KMS-11 (cell line): ENCODE results near the gene UTP25.
A peak's percentile ranks its signal among the peaks of the same experiment; 100 is the strongest.

Experiments used
- H2AFZ ChIP-seq: fragments of 200-600 bp; sonication (generic); 2 replicates; pipeline ENCODE4 v1.6.1; 2016; ENCODE audit warnings: antibody characterized with exemption, mixed run types, low read depth
- H3K27ac ChIP-seq: fragments of 200-600 bp; sonication (generic); 2 replicates; pipeline ENCODE4 v1.6.1; 2016; ENCODE audit warnings: mild to moderate bottlenecking, mixed run types
- H3K27me3 ChIP-seq: fragments of 200-600 bp; sonication (generic); 2 replicates; pipeline ENCODE4 v1.6.1; 2017; ENCODE audit warnings: mild to moderate bottlenecking, low read depth, mixed run types, moderate library complexity; ENCODE audit not compliant: insufficient read depth
- H3K36me3 ChIP-seq: fragments of 200-600 bp; sonication (generic); 2 replicates; pipeline ENCODE4 v1.6.1; 2017; ENCODE audit warnings: mild to moderate bottlenecking, mixed run types; ENCODE audit not compliant: insufficient read depth
- H3K4me1 ChIP-seq: fragments of 200-600 bp; sonication (generic); 2 replicates; pipeline ENCODE4 v1.6.1; 2016; ENCODE audit warnings: mild to moderate bottlenecking, low read depth, mixed run types; ENCODE audit not compliant: poor library complexity, severe bottlenecking
- H3K4me2 ChIP-seq: fragments of 200-600 bp; sonication (generic); 2 replicates; pipeline ENCODE4 v1.7.0; 2016; ENCODE audit warnings: mild to moderate bottlenecking, mixed run types
- H3K4me3 ChIP-seq: fragments of 200-600 bp; sonication (generic); IDR thresholded peaks from 2 replicates; pipeline ENCODE4 v1.6.1; 2017; ENCODE audit warnings: low read depth, low read length, mixed read lengths; ENCODE audit not compliant: insufficient read depth
- H3K79me2 ChIP-seq: fragments of 200-600 bp; sonication (generic); 2 replicates; pipeline ENCODE4 v1.6.1; 2016; ENCODE audit warnings: low read depth, mixed run types; ENCODE audit not compliant: insufficient read depth
- H3K9ac ChIP-seq: fragments of 200-600 bp; sonication (generic); 2 replicates; pipeline ENCODE4 v1.6.1; 2016; ENCODE audit warnings: mild to moderate bottlenecking, mixed run types
- H4K20me1 ChIP-seq: fragments of 200-600 bp; sonication (generic); 2 replicates; pipeline ENCODE4 v1.6.1; 2016; ENCODE audit warnings: mild to moderate bottlenecking, mixed run types; ENCODE audit not compliant: insufficient read depth
- CTCF ChIP-seq: fragments of 200-600 bp; sonication (generic); conservative IDR thresholded peaks from 2 replicates; pipeline ENCODE4 v1.6.1; 2017; ENCODE audit warnings: low read depth, mild to moderate bottlenecking, antibody characterized with exemption, low read length, moderate library complexity, mixed read lengths

Gene UTP25

GRCh38 chr1:209829716-209830115 is 1.9 kb downstream of the UTP25 start:
- peak overlapping the region; percentile 48; the same call in 1 of the 2 replicates for H3K4me2 ChIP-seq
- H4K20me1 ChIP-seq = no peaks in the 10 kb centered on the region
- H3K4me3 ChIP-seq = no peak overlapping the region
- no peak overlapping the region for H3K27ac ChIP-seq
- H3K27me3 ChIP-seq = no peaks in the 10 kb centered on the region
- H3K36me3 ChIP-seq = peaks cover 29% of the 10 kb centered on the region; the same call in 1 of the 2 replicates
- peaks cover 31% of the 10 kb centered on the region for H3K79me2 ChIP-seq
- TF ChIP-seq CTCF = no peak
- peaks cover 28% of the 10 kb centered on the region for H3K4me1 ChIP-seq
- no peak overlapping the region for H2AFZ ChIP-seq
- no peak overlapping the region for H3K9ac ChIP-seq

- no peak overlapping the region for H3K4me3 ChIP-seq
- no peak overlapping the region for H3K27ac ChIP-seq
- no peaks in the 10 kb centered on the region for H3K27me3 ChIP-seq
- H3K4me2 ChIP-seq = no peak overlapping the region
- H3K79me2 ChIP-seq = peaks cover 31% of the 10 kb centered on the region
- peaks cover 28% of the 10 kb centered on the region for H3K4me1 ChIP-seq
- TF ChIP-seq CTCF = no peak
- H4K20me1 ChIP-seq = no peaks in the 10 kb centered on the region
- H2AFZ ChIP-seq = no peak overlapping the region
- peaks cover 37% of the 10 kb centered on the region; the same call in 1 of the 2 replicates for H3K36me3 ChIP-seq
- H3K9ac ChIP-seq = no peak overlapping the region
Observed at GRCh38 chr1:209830722-209831121, 3.0 kb downstream of the UTP25 start.

GRCh38 chr1:209831615-209832014 is 3.8 kb downstream of the UTP25 start:
- Histone ChIP-seq H3K4me3 (no peak overlapping the region), H3K27ac (no peak overlapping the region), H2AFZ (no peak overlapping the region), H3K79me2 (peaks cover 31% of the 10 kb centered on the region), H3K9ac (no peak overlapping the region), H3K4me1 (peaks cover 28% of the 10 kb centered on the region), H3K4me2 (no peak overlapping the region), H3K27me3 (no peaks in the 10 kb centered on the region), H3K36me3 (peaks cover 44% of the 10 kb centered on the region; the same call in 1 of the 2 replicates), H4K20me1 (no peaks in the 10 kb centered on the region)
- no peak for TF ChIP-seq CTCF

- TF ChIP-seq CTCF = no peak
- Histone ChIP-seq H2AFZ (no peak overlapping the region), H4K20me1 (no peaks in the 10 kb centered on the region), H3K27ac (no peak overlapping the region), H3K79me2 (peaks cover 3% of the 10 kb centered on the region; the same call in 1 of the 2 replicates), H3K4me2 (no peak overlapping the region), H3K9ac (no peak overlapping the region), H3K4me1 (peaks cover under 1% of the 10 kb centered on the region), H3K4me3 (no peak overlapping the region), H3K27me3 (no peaks in the 10 kb centered on the region), H3K36me3 (peaks cover 49% of the 10 kb centered on the region; the same call in 1 of the 2 replicates)
Observed at GRCh38 chr1:209835782-209836298, 8.1 kb downstream of the UTP25 start.
